ENCODE results near the gene GRAMD1B.

DNA sequence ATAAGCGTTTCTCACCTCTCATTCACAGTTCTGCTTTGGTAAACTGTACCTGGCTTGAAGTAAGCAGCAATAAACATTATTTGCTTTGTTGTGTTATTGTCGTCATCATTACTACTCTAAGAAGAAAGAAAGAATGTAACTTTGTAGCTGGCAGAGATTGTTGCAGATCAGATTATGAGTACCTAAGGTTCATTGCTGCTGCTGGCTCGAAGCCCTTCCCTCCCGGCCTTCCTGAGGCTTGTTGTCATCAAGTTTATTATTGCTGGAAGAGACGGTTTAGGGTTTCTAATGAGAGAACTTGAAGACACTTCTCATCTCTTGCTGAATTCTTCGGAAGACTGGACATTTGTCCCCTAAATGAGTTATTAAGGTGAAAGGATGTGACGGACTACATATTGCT lies 101.3 kb downstream of the GRAMD1B start:
- TF ChIP-seq, protein P1, sequence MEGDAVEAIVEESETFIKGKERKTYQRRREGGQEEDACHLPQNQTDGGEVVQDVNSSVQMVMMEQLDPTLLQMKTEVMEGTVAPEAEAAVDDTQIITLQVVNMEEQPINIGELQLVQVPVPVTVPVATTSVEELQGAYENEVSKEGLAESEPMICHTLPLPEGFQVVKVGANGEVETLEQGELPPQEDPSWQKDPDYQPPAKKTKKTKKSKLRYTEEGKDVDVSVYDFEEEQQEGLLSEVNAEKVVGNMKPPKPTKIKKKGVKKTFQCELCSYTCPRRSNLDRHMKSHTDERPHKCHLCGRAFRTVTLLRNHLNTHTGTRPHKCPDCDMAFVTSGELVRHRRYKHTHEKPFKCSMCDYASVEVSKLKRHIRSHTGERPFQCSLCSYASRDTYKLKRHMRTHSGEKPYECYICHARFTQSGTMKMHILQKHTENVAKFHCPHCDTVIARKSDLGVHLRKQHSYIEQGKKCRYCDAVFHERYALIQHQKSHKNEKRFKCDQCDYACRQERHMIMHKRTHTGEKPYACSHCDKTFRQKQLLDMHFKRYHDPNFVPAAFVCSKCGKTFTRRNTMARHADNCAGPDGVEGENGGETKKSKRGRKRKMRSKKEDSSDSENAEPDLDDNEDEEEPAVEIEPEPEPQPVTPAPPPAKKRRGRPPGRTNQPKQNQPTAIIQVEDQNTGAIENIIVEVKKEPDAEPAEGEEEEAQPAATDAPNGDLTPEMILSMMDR (IDR thresholded peaks at IDR 0.05; ENCODE audit: low read depth, low read length, missing input control) = no peak
- no peak for TF ChIP-seq YY1 (IDR thresholded peaks at IDR 0.05)
- no peak for TF ChIP-seq GABPA (IDR thresholded peaks at IDR 0.05 in 1 of 2, conservative IDR thresholded peaks at IDR 0.05 in 1 of 2)
- TF ChIP-seq, protein P2, sequence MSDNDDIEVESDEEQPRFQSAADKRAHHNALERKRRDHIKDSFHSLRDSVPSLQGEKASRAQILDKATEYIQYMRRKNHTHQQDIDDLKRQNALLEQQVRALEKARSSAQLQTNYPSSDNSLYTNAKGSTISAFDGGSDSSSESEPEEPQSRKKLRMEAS (IDR thresholded peaks at IDR 0.05) = no peak
- no peak for TF ChIP-seq EGR1 (IDR thresholded peaks at IDR 0.05; ENCODE audit: low read depth in 2 of 2)
- no peak for TF ChIP-seq SP1 (IDR thresholded peaks at IDR 0.05)
- TF ChIP-seq, protein P3, sequence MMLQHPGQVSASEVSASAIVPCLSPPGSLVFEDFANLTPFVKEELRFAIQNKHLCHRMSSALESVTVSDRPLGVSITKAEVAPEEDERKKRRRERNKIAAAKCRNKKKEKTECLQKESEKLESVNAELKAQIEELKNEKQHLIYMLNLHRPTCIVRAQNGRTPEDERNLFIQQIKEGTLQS (IDR thresholded peaks at IDR 0.05) = no peak

Measured in liver (tissue), 3 donors.